ENCODE results near the gene SUV39H2.

GRCh38 chr10:14924013-14924412, 45.3 kb downstream of the SUV39H2 start:
- no peak for TF ChIP-seq POLR2AphosphoS5 (IDR thresholded peaks at IDR 0.05; ENCODE audit: insufficient read depth in 1 of 2, low read depth in 1 of 2)
- TF ChIP-seq CTCF (IDR thresholded peaks at IDR 0.05) = no peak
- TF ChIP-seq POLR2A (IDR thresholded peaks at IDR 0.05) = no peak

All from vagina (tissue), 2 donors.